Measurements from ENCODE around the gene CELSR1. TPM values are rescaled to one million over a fixed set of nuclear protein-coding genes. Genes with fewer than 3 reads are reported as not detected.

CELSR1 gene
- total RNA-seq, 1 experiment from 2014 or later: 19.6 TPM

GRCh38 chr22:46540874-46541273 is 3.5 kb upstream of the CELSR1 start:
- H3K9me2 ChIP-seq (ENCODE audit: insufficient read depth): no peaks in the 10 kb centered on the region
- no peak for DNase-seq (ENCODE audit: low read depth, low spot score)
- no peak overlapping the region for H3K4me3 ChIP-seq (replicated peaks in 1 of 2; ENCODE audit: low read depth in 1 of 2, low read length in 2 of 2)
- RAD21 ChIA-PET (ENCODE audit: low non-redundant PET in 1 of 2, low total read pairs in 2 of 2, uncharacterized antibody in 2 of 2, unreplicated experiment in 2 of 2): interaction anchor here in 1 of 2 experiments (4.2 kb wide), 1 partner anchor 173 kb away, joined by 31 read pairs; no protein-coding TSS in a partner anchor
- no peaks in the 10 kb centered on the region for H3K79me2 ChIP-seq (ENCODE audit: insufficient read depth, low read length)
- H3K9me3 ChIP-seq (ENCODE audit: control insufficient read depth in 1 of 2, insufficient read depth in 1 of 2, low read depth in 1 of 2, low read length in 2 of 2): no peaks in the 10 kb centered on the region
- H2AFZ ChIP-seq (ENCODE audit: low read depth, low read length, poor library complexity, severe bottlenecking): no peak overlapping the region
- CTCF ChIA-PET: interaction anchor here (8.3 kb wide), 1 partner anchor 172 kb away, joined by 146 read pairs; no protein-coding TSS in a partner anchor
- no peak overlapping the region for H3K27ac ChIP-seq (ENCODE audit: low read depth, low read length)
- no peaks in the 10 kb centered on the region for H4K20me1 ChIP-seq (ENCODE audit: insufficient read depth)
- no peaks in the 10 kb centered on the region for H3K36me3 ChIP-seq (ENCODE audit: control insufficient read depth in 1 of 2, insufficient read depth in 2 of 2, low read length in 2 of 2)
- H3K4me2 ChIP-seq (ENCODE audit: low read length): no peak overlapping the region
- no peaks in the 10 kb centered on the region for H3K27me3 ChIP-seq (ENCODE audit: insufficient read depth, low read length)
- TF ChIP-seq CEBPB (IDR thresholded peaks at IDR 0.05; ENCODE audit: low read depth): no peak
- no peak for TF ChIP-seq YY1 (IDR thresholded peaks at IDR 0.05; ENCODE audit: extremely low read depth, insufficient replicate concordance, low read depth, low read length)
- TF ChIP-seq ELF1 (IDR thresholded peaks at IDR 0.05; ENCODE audit: borderline replicate concordance, low read depth): no peak
- TF ChIP-seq SRF (IDR thresholded peaks at IDR 0.05; ENCODE audit: low read depth): no peak
- TF ChIP-seq EZH2 (IDR thresholded peaks at IDR 0.05): no peak
- TF ChIP-seq MAX (IDR thresholded peaks at IDR 0.05): no peak
- TF ChIP-seq ZNF274 (IDR thresholded peaks at IDR 0.05; ENCODE audit: low read depth, low read length): no peak
- no peak for TF ChIP-seq SP1 (IDR thresholded peaks at IDR 0.05; ENCODE audit: low read depth)
- no peak for TF ChIP-seq CTCF (IDR thresholded peaks at IDR 0.05 in 2 of 3, conservative IDR thresholded peaks at IDR 0.05 in 1 of 3; ENCODE audit: borderline replicate concordance in 1 of 3, insufficient read depth in 1 of 3, low read depth in 2 of 3, low read length in 2 of 3)
- no peak for TF ChIP-seq TCF7L2 (IDR thresholded peaks at IDR 0.05; ENCODE audit: borderline replicate concordance, extremely low read depth, insufficient read depth, insufficient read length)
- TF ChIP-seq JUND (IDR thresholded peaks at IDR 0.05): no peak
- no peak for TF ChIP-seq EGR1 (IDR thresholded peaks at IDR 0.05; ENCODE audit: low read depth)
- TF ChIP-seq SIN3A (IDR thresholded peaks at IDR 0.05; ENCODE audit: low read depth): no peak
- TF ChIP-seq ZFX (IDR thresholded peaks at IDR 0.05): no peak
- TF ChIP-seq ATF3 (IDR thresholded peaks at IDR 0.05): no peak
- TF ChIP-seq RAD21 (IDR thresholded peaks at IDR 0.05; ENCODE audit: low read depth): no peak
- no peak for TF ChIP-seq CBX3 (IDR thresholded peaks at IDR 0.05; ENCODE audit: low read depth)
- no peak for TF ChIP-seq FOSL1 (IDR thresholded peaks at IDR 0.05; ENCODE audit: low read depth)
- no peak for TF ChIP-seq EZH2phosphoT487 (IDR thresholded peaks at IDR 0.05; ENCODE audit: borderline replicate concordance)
- no peak for TF ChIP-seq ZBTB33 (IDR thresholded peaks at IDR 0.05; ENCODE audit: extremely low read depth, insufficient replicate concordance, low read length)
- intact Hi-C loops (cut with micrococcal nuclease): no loop called here
- POLR2A ChIA-PET: interaction anchor here (3.3 kb wide), 1 partner anchor 173 kb away, joined by 15 read pairs; no protein-coding TSS in a partner anchor
- peaks cover 10 to 23% of the 10 kb centered on the region in 2 experiments for H3K4me1 ChIP-seq (ENCODE audit: control insufficient read depth in 1 of 2, insufficient read depth in 2 of 2, low read length in 2 of 2)
- BruUV-seq (replicated peaks): no TSS peak
- no peak for ATAC-seq
- H3K9ac ChIP-seq (ENCODE audit: low read length): no peak overlapping the region
